ENCODE measurements around the gene CELA2B.

CELA2B gene

GRCh38 chr1:15452216-15452615, 23.7 kb upstream of the CELA2B start (continued):
- TF ChIP-seq POU6F1 (CRISPR knock-in tag; IDR thresholded peaks at IDR 0.05; ENCODE audit: borderline replicate concordance, low read depth) (no peak), PATZ1 (CRISPR knock-in tag; IDR thresholded peaks at IDR 0.05; ENCODE audit: borderline replicate concordance) (no peak), ZFP30 (CRISPR knock-in tag; IDR thresholded peaks at IDR 0.05) (no peak), ISL1 (CRISPR knock-in tag; IDR thresholded peaks at IDR 0.05) (no peak), OSR1 (CRISPR knock-in tag; IDR thresholded peaks at IDR 0.05) (no peak), ZNF8 (CRISPR knock-in tag; IDR thresholded peaks at IDR 0.05) (no peak), PPARA (CRISPR knock-in tag; IDR thresholded peaks at IDR 0.05; ENCODE audit: borderline replicate concordance) (no peak), RARB (CRISPR knock-in tag; IDR thresholded peaks at IDR 0.05) (no peak), GLIS3 (CRISPR knock-in tag; IDR thresholded peaks at IDR 0.05) (no peak), ESRRG (CRISPR knock-in tag; IDR thresholded peaks at IDR 0.05) (no peak), ARNTL (CRISPR knock-in tag; IDR thresholded peaks at IDR 0.05; ENCODE audit: borderline replicate concordance, low read depth) (no peak), CSRNP3 (CRISPR knock-in tag; IDR thresholded peaks at IDR 0.05) (no peak), TOX (CRISPR knock-in tag; IDR thresholded peaks at IDR 0.05; ENCODE audit: borderline replicate concordance) (no peak)

- TF ChIP-seq OSR1 (CRISPR knock-in tag; IDR thresholded peaks at IDR 0.05): no peak
- no peak for TF ChIP-seq BACH2 (CRISPR knock-in tag; IDR thresholded peaks at IDR 0.05; ENCODE audit: borderline replicate concordance)
- no peak for TF ChIP-seq PATZ1 (CRISPR knock-in tag; IDR thresholded peaks at IDR 0.05; ENCODE audit: borderline replicate concordance)
- no peak for TF ChIP-seq CREB5 (CRISPR knock-in tag; IDR thresholded peaks at IDR 0.05; ENCODE audit: low read depth)
- no peak for TF ChIP-seq TSHZ2 (CRISPR knock-in tag; IDR thresholded peaks at IDR 0.05)
- TF ChIP-seq ARNTL (CRISPR knock-in tag; IDR thresholded peaks at IDR 0.05; ENCODE audit: borderline replicate concordance, low read depth): no peak
- TF ChIP-seq ZNF70 (CRISPR knock-in tag; IDR thresholded peaks at IDR 0.05): no peak
- TF ChIP-seq TCF4 (CRISPR knock-in tag; IDR thresholded peaks at IDR 0.05; ENCODE audit: borderline replicate concordance): no peak
- TF ChIP-seq ISL1 (CRISPR knock-in tag; IDR thresholded peaks at IDR 0.05): no peak
- no peak for TF ChIP-seq ZFP3 (CRISPR knock-in tag; IDR thresholded peaks at IDR 0.05)
- TF ChIP-seq CSDC2 (CRISPR knock-in tag; IDR thresholded peaks at IDR 0.05): no peak
- TF ChIP-seq CSRNP3 (CRISPR knock-in tag; IDR thresholded peaks at IDR 0.05): no peak
- TF ChIP-seq PPARA (CRISPR knock-in tag; IDR thresholded peaks at IDR 0.05; ENCODE audit: borderline replicate concordance): no peak
- no peak for TF ChIP-seq ZC3H10 (CRISPR knock-in tag; IDR thresholded peaks at IDR 0.05)
- no peak for TF ChIP-seq ZFP30 (CRISPR knock-in tag; IDR thresholded peaks at IDR 0.05)
- no peak for TF ChIP-seq POU6F1 (CRISPR knock-in tag; IDR thresholded peaks at IDR 0.05; ENCODE audit: borderline replicate concordance, low read depth)
- TF ChIP-seq ZNF565 (CRISPR knock-in tag; conservative IDR thresholded peaks at IDR 0.05; ENCODE audit: low read depth): no peak
- TF ChIP-seq GLIS3 (CRISPR knock-in tag; IDR thresholded peaks at IDR 0.05): no peak
- no peak for ATAC-seq
These were observed 22.9 kb upstream of the CELA2B start for GRCh38 chr1:15452866-15453571.
